Thyroid gland (tissue), 4 donors: Measurements from ENCODE around the gene OSCAR.

ENCODE experiments used
- POLR2A ChIP-seq, 2 donors: fragments of 450-650 bp; IDR thresholded peaks; one replicate each; pipeline ENCODE4 v1.6.1; 2017; ENCODE audit warnings: antibody characterized with exemption in 2 of 2, mild to moderate bottlenecking in 2 of 2, moderate library complexity in 1 of 2
- TF ChIP-seq, protein P1 (sequence below), 6 experiments: fragments of 200-600 bp in 3 of 6; fragments of 450-650 bp in 3 of 6; sonication (generic) in 3 of 6; IDR thresholded peaks; one replicate each; pipeline ENCODE4 v1.5.1; 2016 to 2019; ENCODE audit warnings: antibody characterized with exemption in 6 of 6, mild to moderate bottlenecking in 2 of 6, inconsistent platforms in 1 of 6, moderate library complexity in 1 of 6

DNA sequence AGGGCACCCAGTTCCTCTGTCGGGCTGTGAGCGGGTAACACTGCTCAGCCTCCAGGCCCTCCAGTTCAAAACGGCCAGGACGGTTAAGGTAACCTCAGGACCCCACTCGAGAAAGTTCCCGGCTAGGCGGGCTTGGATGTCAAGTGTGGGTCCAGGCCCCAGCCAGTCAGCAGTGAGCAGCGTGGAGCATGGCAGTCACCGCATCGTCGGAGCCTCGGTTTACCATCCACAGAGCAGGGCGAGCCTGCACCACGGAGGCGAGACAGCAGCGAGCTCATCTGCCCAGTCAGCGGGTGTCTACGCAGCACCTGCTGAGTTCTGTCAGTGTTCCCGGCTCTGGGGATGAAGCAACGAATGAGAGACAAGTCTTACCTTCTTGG lies 29.0 kb upstream of the OSCAR start:
- no peak for TF ChIP-seq POLR2A (IDR thresholded peaks at IDR 0.05)
- TF ChIP-seq, protein P1, sequence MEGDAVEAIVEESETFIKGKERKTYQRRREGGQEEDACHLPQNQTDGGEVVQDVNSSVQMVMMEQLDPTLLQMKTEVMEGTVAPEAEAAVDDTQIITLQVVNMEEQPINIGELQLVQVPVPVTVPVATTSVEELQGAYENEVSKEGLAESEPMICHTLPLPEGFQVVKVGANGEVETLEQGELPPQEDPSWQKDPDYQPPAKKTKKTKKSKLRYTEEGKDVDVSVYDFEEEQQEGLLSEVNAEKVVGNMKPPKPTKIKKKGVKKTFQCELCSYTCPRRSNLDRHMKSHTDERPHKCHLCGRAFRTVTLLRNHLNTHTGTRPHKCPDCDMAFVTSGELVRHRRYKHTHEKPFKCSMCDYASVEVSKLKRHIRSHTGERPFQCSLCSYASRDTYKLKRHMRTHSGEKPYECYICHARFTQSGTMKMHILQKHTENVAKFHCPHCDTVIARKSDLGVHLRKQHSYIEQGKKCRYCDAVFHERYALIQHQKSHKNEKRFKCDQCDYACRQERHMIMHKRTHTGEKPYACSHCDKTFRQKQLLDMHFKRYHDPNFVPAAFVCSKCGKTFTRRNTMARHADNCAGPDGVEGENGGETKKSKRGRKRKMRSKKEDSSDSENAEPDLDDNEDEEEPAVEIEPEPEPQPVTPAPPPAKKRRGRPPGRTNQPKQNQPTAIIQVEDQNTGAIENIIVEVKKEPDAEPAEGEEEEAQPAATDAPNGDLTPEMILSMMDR (IDR thresholded peaks at IDR 0.05), result no peak
